Measurements from ENCODE around the gene VCAM1.

The VCAM1 gene

DNA sequence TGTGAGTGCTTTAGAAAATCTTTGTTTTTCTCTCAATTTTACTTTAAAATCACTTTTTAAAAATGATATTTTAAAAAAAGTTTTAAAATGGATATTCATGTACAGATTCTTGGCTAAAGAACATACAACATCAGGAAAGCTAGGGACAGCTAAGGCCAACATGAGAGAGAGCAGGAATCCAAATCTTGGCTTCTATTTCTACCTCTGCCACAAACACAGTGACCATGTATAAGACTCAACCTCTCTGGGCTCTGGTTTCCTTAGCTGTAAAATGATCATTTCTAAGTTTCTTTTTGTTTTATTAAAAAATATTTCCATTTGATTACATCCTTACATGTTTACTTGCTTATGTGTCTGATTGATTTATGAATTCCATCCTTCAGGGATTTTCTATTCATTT, 1.2 kb downstream of the VCAM1 start:
- Histone ChIP-seq H3K79me2 (ENCODE audit: insufficient read depth, low read depth) (no peaks in the 10 kb centered on the region), H4K20me1 (ENCODE audit: insufficient read depth) (no peaks in the 10 kb centered on the region), H3K27ac (no peak overlapping the region), H3K4me3 (IDR thresholded peaks at IDR 0.05; ENCODE audit: insufficient read depth, low read depth, low read length) (no peak overlapping the region), H3K9ac (no peak overlapping the region), H3K4me2 (no peak overlapping the region), H2AFZ (ENCODE audit: low read depth) (no peak overlapping the region), H3K4me1 (ENCODE audit: low read depth, poor library complexity, severe bottlenecking) (no peaks in the 10 kb centered on the region), H3K36me3 (ENCODE audit: insufficient read depth) (no peaks in the 10 kb centered on the region), H3K27me3 (ENCODE audit: insufficient read depth, low read depth) (no peaks in the 10 kb centered on the region)
- TF ChIP-seq, protein P1, sequence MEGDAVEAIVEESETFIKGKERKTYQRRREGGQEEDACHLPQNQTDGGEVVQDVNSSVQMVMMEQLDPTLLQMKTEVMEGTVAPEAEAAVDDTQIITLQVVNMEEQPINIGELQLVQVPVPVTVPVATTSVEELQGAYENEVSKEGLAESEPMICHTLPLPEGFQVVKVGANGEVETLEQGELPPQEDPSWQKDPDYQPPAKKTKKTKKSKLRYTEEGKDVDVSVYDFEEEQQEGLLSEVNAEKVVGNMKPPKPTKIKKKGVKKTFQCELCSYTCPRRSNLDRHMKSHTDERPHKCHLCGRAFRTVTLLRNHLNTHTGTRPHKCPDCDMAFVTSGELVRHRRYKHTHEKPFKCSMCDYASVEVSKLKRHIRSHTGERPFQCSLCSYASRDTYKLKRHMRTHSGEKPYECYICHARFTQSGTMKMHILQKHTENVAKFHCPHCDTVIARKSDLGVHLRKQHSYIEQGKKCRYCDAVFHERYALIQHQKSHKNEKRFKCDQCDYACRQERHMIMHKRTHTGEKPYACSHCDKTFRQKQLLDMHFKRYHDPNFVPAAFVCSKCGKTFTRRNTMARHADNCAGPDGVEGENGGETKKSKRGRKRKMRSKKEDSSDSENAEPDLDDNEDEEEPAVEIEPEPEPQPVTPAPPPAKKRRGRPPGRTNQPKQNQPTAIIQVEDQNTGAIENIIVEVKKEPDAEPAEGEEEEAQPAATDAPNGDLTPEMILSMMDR (conservative IDR thresholded peaks at IDR 0.05; ENCODE audit: low read depth, low read length): no peak

- TF ChIP-seq, protein P1 (conservative IDR thresholded peaks at IDR 0.05; ENCODE audit: low read depth, low read length): no peak
- H3K4me2 ChIP-seq: no peak overlapping the region
- no peak overlapping the region for H3K4me3 ChIP-seq (IDR thresholded peaks at IDR 0.05; ENCODE audit: insufficient read depth, low read depth, low read length)
- no peaks in the 10 kb centered on the region for H3K36me3 ChIP-seq (ENCODE audit: insufficient read depth)
- H3K4me1 ChIP-seq (ENCODE audit: low read depth, poor library complexity, severe bottlenecking): no peaks in the 10 kb centered on the region
- H4K20me1 ChIP-seq (ENCODE audit: insufficient read depth): no peaks in the 10 kb centered on the region
- H3K27me3 ChIP-seq (ENCODE audit: insufficient read depth, low read depth): no peaks in the 10 kb centered on the region
- no peak overlapping the region for H3K9ac ChIP-seq
- H3K79me2 ChIP-seq (ENCODE audit: insufficient read depth, low read depth): no peaks in the 10 kb centered on the region
- no peak overlapping the region for H2AFZ ChIP-seq (ENCODE audit: low read depth)
- H3K27ac ChIP-seq: no peak overlapping the region
These were observed 2.1 kb downstream of the VCAM1 start for GRCh38 chr1:100721526-100722207.

DNA sequence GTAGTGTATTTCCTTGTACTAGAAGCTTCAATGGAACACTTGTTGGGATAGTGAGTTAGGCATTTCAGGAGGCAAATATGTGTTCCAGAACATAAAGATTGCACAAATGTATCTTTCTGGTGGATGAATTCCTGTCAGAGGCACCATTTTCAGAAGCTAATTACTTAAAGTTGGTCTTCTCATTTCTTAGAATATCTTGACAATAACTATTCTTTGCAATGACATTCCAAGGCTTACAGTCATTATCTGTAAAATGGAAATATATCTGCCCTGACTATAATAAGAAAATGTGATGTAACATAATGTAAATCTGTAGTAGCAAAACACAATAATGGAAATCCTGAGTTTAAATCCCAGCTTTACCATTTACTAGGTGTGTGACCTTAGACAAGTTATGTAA, 2.7 kb downstream of the VCAM1 start:
- Histone ChIP-seq H4K20me1 (ENCODE audit: insufficient read depth) (no peaks in the 10 kb centered on the region), H3K27ac (no peak overlapping the region), H2AFZ (ENCODE audit: low read depth) (no peak overlapping the region), H3K79me2 (ENCODE audit: insufficient read depth, low read depth) (no peaks in the 10 kb centered on the region), H3K4me1 (ENCODE audit: low read depth, poor library complexity, severe bottlenecking) (no peaks in the 10 kb centered on the region), H3K4me2 (no peak overlapping the region), H3K9ac (no peak overlapping the region), H3K36me3 (ENCODE audit: insufficient read depth) (no peaks in the 10 kb centered on the region), H3K4me3 (IDR thresholded peaks at IDR 0.05; ENCODE audit: insufficient read depth, low read depth, low read length) (no peak overlapping the region), H3K27me3 (ENCODE audit: insufficient read depth, low read depth) (no peaks in the 10 kb centered on the region)
- TF ChIP-seq, protein P1 (conservative IDR thresholded peaks at IDR 0.05; ENCODE audit: low read depth, low read length): no peak

- Histone ChIP-seq H3K4me1 (ENCODE audit: low read depth, poor library complexity, severe bottlenecking) (no peaks in the 10 kb centered on the region), H3K4me2 (no peak overlapping the region), H2AFZ (ENCODE audit: low read depth) (no peak overlapping the region), H3K36me3 (ENCODE audit: insufficient read depth) (no peaks in the 10 kb centered on the region), H3K27ac (no peak overlapping the region), H3K9ac (no peak overlapping the region), H3K4me3 (IDR thresholded peaks at IDR 0.05; ENCODE audit: insufficient read depth, low read depth, low read length) (no peak overlapping the region), H3K27me3 (ENCODE audit: insufficient read depth, low read depth) (no peaks in the 10 kb centered on the region), H4K20me1 (ENCODE audit: insufficient read depth) (no peaks in the 10 kb centered on the region), H3K79me2 (ENCODE audit: insufficient read depth, low read depth) (no peaks in the 10 kb centered on the region)
- TF ChIP-seq, protein P1 (conservative IDR thresholded peaks at IDR 0.05; ENCODE audit: low read depth, low read length): no peak
These were observed 4.7 kb downstream of the VCAM1 start for GRCh38 chr1:100724281-100724680.
